ENCODE data around the gene RNF13.

DNA sequence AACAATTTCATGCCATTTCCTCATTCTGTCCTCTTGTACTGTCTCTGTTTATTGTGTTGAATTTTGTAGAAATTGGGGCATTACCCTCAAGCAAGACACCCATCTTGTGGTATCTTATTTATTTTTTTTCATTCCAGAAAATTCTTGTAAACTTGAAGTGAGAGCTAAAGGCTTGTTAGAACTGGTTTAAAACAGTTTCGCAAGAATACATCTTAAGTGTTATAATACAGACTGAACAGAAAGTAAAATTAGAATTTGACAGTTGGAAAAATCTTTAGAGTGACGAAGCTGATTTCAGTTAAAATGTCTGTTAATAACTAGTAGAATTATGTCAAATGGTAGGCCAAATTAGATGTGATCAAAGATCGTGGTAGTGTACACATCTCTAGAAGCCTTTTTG, 26.9 kb downstream of the RNF13 start:
- TF ChIP-seq, protein P1, sequence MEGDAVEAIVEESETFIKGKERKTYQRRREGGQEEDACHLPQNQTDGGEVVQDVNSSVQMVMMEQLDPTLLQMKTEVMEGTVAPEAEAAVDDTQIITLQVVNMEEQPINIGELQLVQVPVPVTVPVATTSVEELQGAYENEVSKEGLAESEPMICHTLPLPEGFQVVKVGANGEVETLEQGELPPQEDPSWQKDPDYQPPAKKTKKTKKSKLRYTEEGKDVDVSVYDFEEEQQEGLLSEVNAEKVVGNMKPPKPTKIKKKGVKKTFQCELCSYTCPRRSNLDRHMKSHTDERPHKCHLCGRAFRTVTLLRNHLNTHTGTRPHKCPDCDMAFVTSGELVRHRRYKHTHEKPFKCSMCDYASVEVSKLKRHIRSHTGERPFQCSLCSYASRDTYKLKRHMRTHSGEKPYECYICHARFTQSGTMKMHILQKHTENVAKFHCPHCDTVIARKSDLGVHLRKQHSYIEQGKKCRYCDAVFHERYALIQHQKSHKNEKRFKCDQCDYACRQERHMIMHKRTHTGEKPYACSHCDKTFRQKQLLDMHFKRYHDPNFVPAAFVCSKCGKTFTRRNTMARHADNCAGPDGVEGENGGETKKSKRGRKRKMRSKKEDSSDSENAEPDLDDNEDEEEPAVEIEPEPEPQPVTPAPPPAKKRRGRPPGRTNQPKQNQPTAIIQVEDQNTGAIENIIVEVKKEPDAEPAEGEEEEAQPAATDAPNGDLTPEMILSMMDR (IDR thresholded peaks at IDR 0.05; ENCODE audit: insufficient read depth, low read length): no peak
- TF ChIP-seq SPI1 (IDR thresholded peaks at IDR 0.05; ENCODE audit: borderline replicate concordance, low read depth): no peak

Data from HL-60 (cell line).